ENCODE results near the gene HMCN1.

GRCh38 chr1:185843297-185843869 is 109.2 kb downstream of the HMCN1 start:
- TF ChIP-seq CTBP1 (IDR thresholded peaks at IDR 0.05; ENCODE audit: borderline replicate concordance) (no peak), FOXA1 (IDR thresholded peaks at IDR 0.05) (no peak), L3MBTL2 (conservative IDR thresholded peaks at IDR 0.05) (no peak), BHLHE40 (IDR thresholded peaks at IDR 0.05; ENCODE audit: borderline replicate concordance) (no peak), FOXM1 (IDR thresholded peaks at IDR 0.05; ENCODE audit: borderline replicate concordance) (no peak), ARNT (IDR thresholded peaks at IDR 0.05) (no peak), ZNF384 (IDR thresholded peaks at IDR 0.05) (no peak), SUZ12 (IDR thresholded peaks at IDR 0.05) (no peak), FOXK2 (IDR thresholded peaks at IDR 0.05) (no peak)
